ENCODE data around the gene CTNNA3.

CTNNA3 gene

GRCh38 chr10:66625709-66626590 lies 1070.0 kb downstream of the CTNNA3 start:
- no peak for DNase-seq

DNA sequence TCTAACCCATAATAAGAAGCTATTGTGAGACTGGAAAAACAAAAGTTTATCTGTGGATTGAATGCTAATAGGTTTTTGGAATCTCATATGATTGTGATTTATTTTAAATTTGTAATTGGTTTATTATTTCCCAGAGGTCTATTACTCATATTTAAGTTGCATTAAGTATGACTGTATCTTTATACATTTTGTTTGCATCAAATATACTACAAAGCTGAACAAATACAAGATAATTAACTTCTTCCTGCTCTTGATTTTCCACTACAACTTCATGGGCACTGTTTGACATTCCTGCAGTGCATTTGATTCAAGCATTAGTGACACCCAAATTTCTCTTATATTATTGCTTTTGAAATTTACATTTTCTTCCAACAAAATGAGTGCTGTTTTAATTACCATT lies 1073.9 kb downstream of the CTNNA3 start:
- no peak for DNase-seq

- no peak for DNase-seq
These were observed 1091.8 kb downstream of the CTNNA3 start for GRCh38 chr10:66604195-66604594.

- no peak for DNase-seq
These were observed 1104.1 kb downstream of the CTNNA3 start for GRCh38 chr10:66591865-66592264.

- no peak for DNase-seq
These were observed 1108.3 kb downstream of the CTNNA3 start for GRCh38 chr10:66587680-66588050.

DNA sequence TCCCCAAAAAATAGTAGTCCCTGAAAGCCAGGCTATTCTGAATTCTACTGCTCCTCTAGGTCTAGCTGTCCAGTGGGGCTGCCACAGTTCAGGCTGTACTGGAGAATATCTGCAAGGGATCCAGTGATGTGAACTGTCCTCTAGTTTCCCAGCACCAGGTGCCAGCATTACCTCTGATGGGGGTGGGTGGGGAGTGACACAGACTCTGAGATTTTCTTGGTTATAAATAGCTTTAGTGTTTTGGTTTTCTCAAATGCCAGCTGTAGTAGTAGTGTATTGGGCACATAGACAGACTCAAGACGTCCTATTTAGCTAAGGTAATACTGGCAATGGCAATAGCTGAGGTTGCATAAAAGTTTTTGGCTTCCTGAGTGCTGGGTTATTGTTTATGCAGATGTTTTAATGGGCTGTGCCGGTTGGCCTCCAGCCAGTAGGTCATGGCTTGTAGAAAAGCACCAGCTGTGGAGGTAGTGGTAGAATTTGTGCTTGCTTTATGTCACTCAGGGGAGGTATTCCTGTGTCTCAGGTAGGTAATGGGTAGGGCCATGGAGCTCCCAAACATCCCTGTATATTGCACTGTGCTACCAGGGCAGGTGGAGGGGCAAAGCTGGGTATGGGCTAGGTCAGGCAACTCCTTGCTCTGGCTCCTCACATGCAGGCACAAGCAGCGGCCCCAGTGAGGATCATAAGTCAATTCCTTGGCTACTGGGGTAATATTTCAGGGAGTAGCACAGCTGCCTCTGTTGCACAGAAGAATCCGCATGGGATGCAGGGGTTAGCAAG lies 1108.9 kb downstream of the CTNNA3 start:
- no peak for DNase-seq

GRCh38 chr10:66586073-66586472 lies 1109.9 kb downstream of the CTNNA3 start:
- no peak for DNase-seq

DNA sequence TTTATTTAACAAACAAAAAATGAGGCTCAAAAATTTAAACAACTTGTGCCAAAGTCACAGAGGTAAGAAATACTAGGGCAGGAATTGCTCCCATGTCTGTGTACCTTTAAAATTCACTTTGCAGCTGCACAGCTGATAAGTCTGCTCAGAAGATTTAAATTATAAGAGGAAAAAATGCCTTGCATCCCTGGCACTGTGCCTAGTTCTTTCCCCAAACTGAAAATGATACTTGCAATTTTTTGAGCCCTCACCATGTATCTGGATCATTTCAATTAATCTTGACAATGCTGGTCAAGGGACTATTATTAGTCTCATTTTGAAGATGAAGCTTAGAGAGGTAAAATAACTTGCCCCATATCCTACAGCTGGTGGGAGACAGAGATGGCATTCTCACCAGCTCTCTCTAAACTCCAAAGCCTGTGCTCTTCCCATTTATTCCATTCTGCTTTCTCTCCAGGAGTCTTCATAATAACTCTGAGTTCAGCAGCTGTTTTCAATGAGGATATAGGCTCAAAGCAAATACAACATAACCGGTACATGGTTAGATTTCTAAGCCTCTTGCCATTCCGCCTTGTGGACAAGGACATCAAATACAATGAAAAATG lies 1120.6 kb downstream of the CTNNA3 start:
- no peak for DNase-seq

- DNase-seq, result no peak
These were observed 1123.3 kb downstream of the CTNNA3 start for GRCh38 chr10:66572700-66573099.

DNA sequence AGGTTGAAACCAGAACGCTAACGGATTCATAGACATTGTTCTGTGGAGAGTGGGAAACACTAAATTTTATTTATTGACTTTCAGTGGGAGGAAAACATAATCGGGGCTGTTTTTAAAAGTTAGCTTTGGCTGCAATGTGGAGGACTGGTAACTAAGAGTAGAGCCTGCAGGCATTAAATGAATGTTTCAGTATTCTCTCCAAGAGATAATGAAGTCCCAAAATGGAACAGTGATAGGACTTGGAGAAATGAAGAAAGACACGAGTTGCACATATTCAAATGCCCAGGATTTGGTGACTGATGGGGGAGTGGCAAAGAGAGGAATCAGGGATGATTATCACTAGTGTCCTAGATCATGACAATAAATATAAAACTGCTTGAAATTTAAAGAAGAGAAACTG lies 1130.0 kb downstream of the CTNNA3 start:
- no peak for DNase-seq

GRCh38 chr10:66564287-66564686 lies 1131.7 kb downstream of the CTNNA3 start:
- DNase-seq, result no peak

- no peak for DNase-seq
These were observed 1140.9 kb downstream of the CTNNA3 start for GRCh38 chr10:66555061-66555460.

DNA sequence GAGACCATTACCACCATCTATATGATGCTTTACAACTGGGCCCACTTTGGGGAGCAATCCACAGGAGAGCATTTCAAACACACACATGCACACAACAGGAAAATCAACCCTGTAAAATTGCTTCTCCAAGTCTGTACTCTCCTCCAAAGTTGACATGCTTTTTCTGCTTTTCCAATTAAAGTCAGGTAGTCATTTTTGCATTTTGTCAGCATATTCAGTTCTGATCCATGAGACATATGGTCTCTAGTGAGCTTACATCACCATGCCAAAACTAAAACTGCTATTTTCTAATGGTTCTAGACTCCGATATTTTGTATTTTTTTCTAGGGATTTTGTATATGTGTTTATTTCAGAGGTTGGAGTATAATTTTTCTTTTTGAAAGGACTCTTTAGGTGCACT lies 1143.7 kb downstream of the CTNNA3 start:
- no peak for DNase-seq

- no peak for DNase-seq
These were observed 1145.6 kb downstream of the CTNNA3 start for GRCh38 chr10:66550351-66550750.

DNA sequence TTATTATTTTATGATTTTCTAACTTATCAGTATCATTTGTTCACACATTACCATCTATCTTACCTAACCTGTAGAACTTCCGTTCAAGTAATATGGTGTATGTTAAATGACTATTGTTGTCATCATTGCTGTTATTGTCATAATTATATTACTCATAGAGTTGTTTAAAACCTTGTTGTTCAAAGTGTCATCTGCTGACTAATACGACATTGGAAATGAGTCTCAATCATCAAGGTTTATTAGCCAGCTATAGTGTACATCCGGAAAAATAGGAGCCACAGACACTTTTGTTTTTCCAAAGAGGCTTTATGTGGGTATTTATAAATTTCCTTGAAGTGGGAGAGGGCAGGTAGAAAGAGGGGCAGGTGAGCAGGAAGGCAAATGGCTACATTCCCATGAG lies 1157.1 kb downstream of the CTNNA3 start:
- DNase-seq, result no peak

- DNase-seq, result no peak
These were observed 1157.6 kb downstream of the CTNNA3 start for GRCh38 chr10:66538371-66538770.

DNA sequence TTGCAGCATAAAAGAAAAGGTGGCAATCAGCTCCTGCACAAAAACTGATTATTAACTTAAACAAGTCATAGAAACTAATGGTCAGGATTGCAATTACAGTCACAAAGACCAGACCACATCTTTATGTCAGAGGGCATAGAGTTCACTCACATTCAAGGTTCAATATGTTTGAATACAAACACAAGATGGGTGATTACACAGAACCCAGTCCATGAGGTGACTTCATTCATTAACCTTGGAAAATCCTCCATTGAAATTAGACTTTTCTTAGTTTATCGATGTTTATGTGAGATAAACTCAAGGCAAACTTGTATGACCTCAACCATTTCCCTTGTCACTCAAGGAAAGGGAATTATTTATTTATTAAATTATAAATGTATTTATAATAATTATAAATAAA lies 1158.8 kb downstream of the CTNNA3 start:
- DNase-seq, result no peak

DNA sequence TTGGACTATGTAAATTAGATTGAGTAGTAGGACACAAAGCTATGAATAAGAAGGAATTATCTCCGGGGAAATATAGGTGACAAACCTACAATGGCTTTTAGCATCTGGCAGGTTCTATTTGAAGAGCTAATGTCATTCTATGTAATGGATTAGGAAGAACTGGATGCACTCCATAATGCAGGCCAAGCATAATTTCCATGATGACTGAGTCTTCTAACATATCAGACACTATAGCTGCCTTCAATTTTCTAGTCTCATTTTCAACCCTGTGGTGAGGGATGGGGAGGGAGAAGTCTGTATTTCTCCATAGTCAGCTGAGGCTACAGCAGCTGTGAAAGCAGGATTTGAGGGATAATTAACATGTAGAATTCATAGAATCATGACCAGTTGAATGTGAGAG lies 1160.6 kb downstream of the CTNNA3 start:
- no peak for DNase-seq

DNA sequence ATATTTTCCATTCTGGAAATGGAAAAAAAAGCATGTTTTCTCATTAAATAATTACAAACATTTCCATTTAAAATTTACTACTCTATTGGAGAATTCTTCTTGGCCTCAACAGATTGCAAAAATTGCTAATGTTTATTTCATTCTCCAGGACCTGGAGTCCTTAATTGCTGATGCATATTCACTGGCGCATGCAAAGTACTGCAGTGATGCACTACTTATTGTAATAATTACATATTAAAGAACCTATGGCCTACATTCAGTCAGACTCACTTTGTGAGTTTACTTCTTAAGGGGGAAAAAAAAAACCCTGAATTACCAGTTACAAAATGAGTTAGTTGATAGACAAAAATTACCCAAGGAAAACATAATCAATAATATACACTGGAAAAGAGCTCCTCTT lies 1161.1 kb downstream of the CTNNA3 start:
- no peak for DNase-seq

GRCh38 chr10:66521506-66521905 lies 1174.5 kb downstream of the CTNNA3 start:
- no peak for DNase-seq

- DNase-seq, result no peak
These were observed 1176.4 kb downstream of the CTNNA3 start for GRCh38 chr10:66519616-66520015.

- DNase-seq, result no peak
These were observed 1181.3 kb downstream of the CTNNA3 start for GRCh38 chr10:66514666-66515065.

DNA sequence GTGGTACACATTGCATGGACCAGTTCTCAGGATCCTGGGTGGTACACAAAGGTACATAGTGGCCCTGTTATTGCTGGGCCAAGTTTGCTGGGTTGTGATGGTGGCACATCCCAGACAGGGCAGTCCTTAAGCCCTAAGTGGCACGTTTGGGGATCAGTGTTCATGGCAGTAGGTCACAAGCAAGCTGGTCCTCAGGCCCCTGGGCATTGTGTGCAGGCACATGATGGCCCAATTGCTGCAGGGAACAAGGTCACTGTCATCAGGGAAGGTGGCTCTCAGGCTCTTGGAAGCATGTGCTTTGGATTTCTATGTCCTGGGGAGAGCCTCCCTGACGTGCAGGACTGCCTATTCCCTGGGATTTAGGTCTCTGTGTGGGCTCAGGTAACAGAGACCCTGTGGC lies 1182.5 kb downstream of the CTNNA3 start:
- no peak for DNase-seq

Measured in T1000 (cell line).